OCI-LY3 (cell line): ENCODE measurements around the gene SGIP1.

Experiments
- H2AFZ ChIP-seq: fragments of 200-600, 300-600 bp; shearing (Covaris generic); 2 replicates; pipeline ENCODE4 v1.6.0; 2014; ENCODE audit warnings: antibody characterized with exemption, low read depth, low read length
- H3K27ac ChIP-seq: fragments of 200-600, 300-600 bp; sonication (generic); 2 replicates; pipeline ENCODE4 v1.5.1; 2014; ENCODE audit warnings: mild to moderate bottlenecking, low read length, moderate library complexity, mixed read lengths
- H3K27me3 ChIP-seq: fragments of 200-600, 300-600 bp; sonication (generic); 2 replicates; pipeline ENCODE4 v1.6.1; 2014; ENCODE audit warnings: low read depth, low read length, mixed read lengths
- H3K36me3 ChIP-seq: fragments of 200-600, 300-600 bp; sonication (generic); replicated peaks from 2 replicates; pipeline ENCODE3; 2014; ENCODE audit warnings: low read depth, low read length, mixed read lengths
- H3K4me1 ChIP-seq: fragments of 300-600, 200-600 bp; sonication (generic); 2 replicates; pipeline ENCODE4 v1.6.1; 2014; ENCODE audit warnings: low read length, mixed read lengths
- H3K4me2 ChIP-seq: fragments of 200-600, 300-600 bp; sonication (generic); 2 replicates; pipeline ENCODE4 v1.6.1; 2014; ENCODE audit warnings: low read length, mixed read lengths
- H3K4me3 ChIP-seq: fragments of 300-600, 200-600 bp; sonication (generic); 2 replicates; pipeline ENCODE4 v1.5.1; 2014; ENCODE audit warnings: antibody characterized with exemption, mild to moderate bottlenecking, low read length, moderate library complexity
- H3K79me2 ChIP-seq: fragments of 300-600, 200-600 bp; shearing (Covaris generic); 2 replicates; pipeline ENCODE4 v1.6.1; 2014; ENCODE audit warnings: mild to moderate bottlenecking, low read length, mixed read lengths
- H3K9ac ChIP-seq: fragments of 300-600, 200-600 bp; shearing (Covaris generic); 2 replicates; pipeline ENCODE4 v1.6.0; 2014; ENCODE audit warnings: mild to moderate bottlenecking, low read length, moderate library complexity
- H3K9me3 ChIP-seq: fragments of 200-600, 300-600 bp; shearing (Covaris generic); 2 replicates; pipeline ENCODE4 v1.6.1; 2014; ENCODE audit warnings: low read length, mixed read lengths; ENCODE audit not compliant: insufficient read depth
- H4K20me1 ChIP-seq: fragments of 200-600, 300-600 bp; sonication (generic); 2 replicates; pipeline ENCODE4 v1.6.1; 2016; ENCODE audit warnings: low read length, mixed read lengths; ENCODE audit not compliant: insufficient read depth
- EZH2phosphoT487 ChIP-seq: fragments of 200-600 bp; shearing (Covaris generic); IDR thresholded peaks from 2 replicates; pipeline ENCODE4 v1.6.1; 2018; ENCODE audit warnings: antibody characterized with exemption, mixed run types, low read depth
- TF ChIP-seq, protein P1 (sequence below): fragments of 200-600, 300-600 bp; sonication (generic); IDR thresholded peaks from 2 replicates; pipeline ENCODE4 v1.5.1; 2014; ENCODE audit warnings: antibody characterized with exemption, low read length, low read depth

The SGIP1 gene

GRCh38 chr1:66532798-66533783, 862 bp upstream of the SGIP1 start:
- no peak overlapping the region for H3K9ac ChIP-seq
- H3K79me2 ChIP-seq = no peaks in the 10 kb centered on the region
- no peaks in the 10 kb centered on the region for H3K4me1 ChIP-seq
- H3K27ac ChIP-seq = no peak overlapping the region
- H4K20me1 ChIP-seq = no peaks in the 10 kb centered on the region
- H3K4me3 ChIP-seq = no peak overlapping the region
- H3K9me3 ChIP-seq = no peaks in the 10 kb centered on the region
- H3K27me3 ChIP-seq = no peaks in the 10 kb centered on the region
- no peaks in the 10 kb centered on the region for H3K36me3 ChIP-seq
- no peak overlapping the region for H3K4me2 ChIP-seq
- no peak overlapping the region for H2AFZ ChIP-seq
- TF ChIP-seq EZH2phosphoT487 = no peak
- TF ChIP-seq, protein P1, sequence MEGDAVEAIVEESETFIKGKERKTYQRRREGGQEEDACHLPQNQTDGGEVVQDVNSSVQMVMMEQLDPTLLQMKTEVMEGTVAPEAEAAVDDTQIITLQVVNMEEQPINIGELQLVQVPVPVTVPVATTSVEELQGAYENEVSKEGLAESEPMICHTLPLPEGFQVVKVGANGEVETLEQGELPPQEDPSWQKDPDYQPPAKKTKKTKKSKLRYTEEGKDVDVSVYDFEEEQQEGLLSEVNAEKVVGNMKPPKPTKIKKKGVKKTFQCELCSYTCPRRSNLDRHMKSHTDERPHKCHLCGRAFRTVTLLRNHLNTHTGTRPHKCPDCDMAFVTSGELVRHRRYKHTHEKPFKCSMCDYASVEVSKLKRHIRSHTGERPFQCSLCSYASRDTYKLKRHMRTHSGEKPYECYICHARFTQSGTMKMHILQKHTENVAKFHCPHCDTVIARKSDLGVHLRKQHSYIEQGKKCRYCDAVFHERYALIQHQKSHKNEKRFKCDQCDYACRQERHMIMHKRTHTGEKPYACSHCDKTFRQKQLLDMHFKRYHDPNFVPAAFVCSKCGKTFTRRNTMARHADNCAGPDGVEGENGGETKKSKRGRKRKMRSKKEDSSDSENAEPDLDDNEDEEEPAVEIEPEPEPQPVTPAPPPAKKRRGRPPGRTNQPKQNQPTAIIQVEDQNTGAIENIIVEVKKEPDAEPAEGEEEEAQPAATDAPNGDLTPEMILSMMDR = no peak

- H2AFZ ChIP-seq = no peak overlapping the region
- H3K36me3 ChIP-seq = no peaks in the 10 kb centered on the region
- TF ChIP-seq EZH2phosphoT487 = no peak
- TF ChIP-seq, protein P1 = no peak
- no peak overlapping the region for H3K4me2 ChIP-seq
- H3K9ac ChIP-seq = no peak overlapping the region
- no peak overlapping the region for H3K27ac ChIP-seq
- no peaks in the 10 kb centered on the region for H4K20me1 ChIP-seq
- no peaks in the 10 kb centered on the region for H3K27me3 ChIP-seq
- no peaks in the 10 kb centered on the region for H3K9me3 ChIP-seq
- no peak overlapping the region for H3K4me3 ChIP-seq
- H3K4me1 ChIP-seq = no peaks in the 10 kb centered on the region
- no peaks in the 10 kb centered on the region for H3K79me2 ChIP-seq
Observed at GRCh38 chr1:66535061-66535460, 1.1 kb downstream of the SGIP1 start.

DNA sequence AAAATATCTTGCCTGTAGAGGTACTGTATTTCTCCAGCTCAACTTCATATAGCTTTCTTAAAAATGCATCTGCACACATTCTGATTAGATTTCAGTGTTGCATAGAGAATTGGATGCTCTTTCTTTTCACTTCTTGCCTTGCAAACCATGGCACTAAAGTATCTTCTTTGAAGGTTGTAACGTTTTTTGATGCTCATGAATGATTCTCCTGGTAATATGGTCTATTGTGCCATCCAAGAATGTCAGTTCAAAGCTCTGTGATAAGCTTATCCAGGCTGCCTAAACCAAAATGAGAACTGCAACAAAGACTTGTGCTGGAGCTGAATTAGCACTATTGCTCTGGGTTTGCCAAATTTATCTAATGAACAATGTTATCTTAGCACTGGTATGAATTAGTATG, 1.9 kb downstream of the SGIP1 start:
- H3K9me3 ChIP-seq = no peaks in the 10 kb centered on the region
- H3K27me3 ChIP-seq = no peaks in the 10 kb centered on the region
- no peak overlapping the region for H3K4me2 ChIP-seq
- no peaks in the 10 kb centered on the region for H3K36me3 ChIP-seq
- no peak overlapping the region for H3K27ac ChIP-seq
- no peaks in the 10 kb centered on the region for H3K4me1 ChIP-seq
- H2AFZ ChIP-seq = no peak overlapping the region
- H3K9ac ChIP-seq = no peak overlapping the region
- H3K4me3 ChIP-seq = no peak overlapping the region
- H3K79me2 ChIP-seq = no peaks in the 10 kb centered on the region
- no peak for TF ChIP-seq EZH2phosphoT487
- no peaks in the 10 kb centered on the region for H4K20me1 ChIP-seq

GRCh38 chr1:66537718-66538117, 3.8 kb downstream of the SGIP1 start:
- TF ChIP-seq, protein P1 = no peak
- no peak for TF ChIP-seq EZH2phosphoT487
- H3K4me2 ChIP-seq = no peak overlapping the region
- H2AFZ ChIP-seq = no peak overlapping the region
- H3K4me1 ChIP-seq = no peaks in the 10 kb centered on the region
- H3K36me3 ChIP-seq = no peaks in the 10 kb centered on the region
- H3K27ac ChIP-seq = no peak overlapping the region
- H4K20me1 ChIP-seq = no peaks in the 10 kb centered on the region
- no peak overlapping the region for H3K9ac ChIP-seq
- no peak overlapping the region for H3K4me3 ChIP-seq
- H3K27me3 ChIP-seq = no peaks in the 10 kb centered on the region
- no peaks in the 10 kb centered on the region for H3K9me3 ChIP-seq
- H3K79me2 ChIP-seq = no peaks in the 10 kb centered on the region
